Measurements from ENCODE around the gene TRERF1.

DNA sequence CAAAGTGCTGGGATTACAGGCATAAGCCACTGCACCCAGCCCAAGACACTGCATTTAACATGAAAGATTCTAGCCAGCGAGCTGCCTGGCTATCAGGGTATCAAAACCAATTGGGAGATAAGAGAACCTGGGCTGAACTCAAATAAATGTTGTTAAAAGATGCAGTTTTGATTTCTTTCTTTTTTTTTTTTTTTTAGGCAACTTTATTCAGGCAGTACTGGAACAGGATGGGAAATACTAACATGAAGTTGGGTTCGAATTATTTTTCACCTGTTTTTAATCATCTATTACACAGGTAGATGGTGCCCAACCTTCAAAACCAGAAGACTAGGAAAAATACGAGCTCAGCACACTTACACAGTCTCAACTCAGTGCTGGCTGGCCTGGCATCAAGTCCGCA lies 63.7 kb downstream of the TRERF1 start:
- TF ChIP-seq, protein P1, sequence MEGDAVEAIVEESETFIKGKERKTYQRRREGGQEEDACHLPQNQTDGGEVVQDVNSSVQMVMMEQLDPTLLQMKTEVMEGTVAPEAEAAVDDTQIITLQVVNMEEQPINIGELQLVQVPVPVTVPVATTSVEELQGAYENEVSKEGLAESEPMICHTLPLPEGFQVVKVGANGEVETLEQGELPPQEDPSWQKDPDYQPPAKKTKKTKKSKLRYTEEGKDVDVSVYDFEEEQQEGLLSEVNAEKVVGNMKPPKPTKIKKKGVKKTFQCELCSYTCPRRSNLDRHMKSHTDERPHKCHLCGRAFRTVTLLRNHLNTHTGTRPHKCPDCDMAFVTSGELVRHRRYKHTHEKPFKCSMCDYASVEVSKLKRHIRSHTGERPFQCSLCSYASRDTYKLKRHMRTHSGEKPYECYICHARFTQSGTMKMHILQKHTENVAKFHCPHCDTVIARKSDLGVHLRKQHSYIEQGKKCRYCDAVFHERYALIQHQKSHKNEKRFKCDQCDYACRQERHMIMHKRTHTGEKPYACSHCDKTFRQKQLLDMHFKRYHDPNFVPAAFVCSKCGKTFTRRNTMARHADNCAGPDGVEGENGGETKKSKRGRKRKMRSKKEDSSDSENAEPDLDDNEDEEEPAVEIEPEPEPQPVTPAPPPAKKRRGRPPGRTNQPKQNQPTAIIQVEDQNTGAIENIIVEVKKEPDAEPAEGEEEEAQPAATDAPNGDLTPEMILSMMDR (IDR thresholded peaks at IDR 0.05) = no peak
- TF ChIP-seq EZH2 (IDR thresholded peaks at IDR 0.05) = no peak
- TF ChIP-seq EZH2phosphoT487 (IDR thresholded peaks at IDR 0.05) = no peak
